DMS79 treated with DMSO at 0.1 percent for 48 hours (cell line): ENCODE data around the gene FAM131B.

Experiments
- DNase-seq: peaks from one replicate; lab custom pipeline; 2025; lab: John Stamatoyannopoulos, UW

The FAM131B gene

DNA sequence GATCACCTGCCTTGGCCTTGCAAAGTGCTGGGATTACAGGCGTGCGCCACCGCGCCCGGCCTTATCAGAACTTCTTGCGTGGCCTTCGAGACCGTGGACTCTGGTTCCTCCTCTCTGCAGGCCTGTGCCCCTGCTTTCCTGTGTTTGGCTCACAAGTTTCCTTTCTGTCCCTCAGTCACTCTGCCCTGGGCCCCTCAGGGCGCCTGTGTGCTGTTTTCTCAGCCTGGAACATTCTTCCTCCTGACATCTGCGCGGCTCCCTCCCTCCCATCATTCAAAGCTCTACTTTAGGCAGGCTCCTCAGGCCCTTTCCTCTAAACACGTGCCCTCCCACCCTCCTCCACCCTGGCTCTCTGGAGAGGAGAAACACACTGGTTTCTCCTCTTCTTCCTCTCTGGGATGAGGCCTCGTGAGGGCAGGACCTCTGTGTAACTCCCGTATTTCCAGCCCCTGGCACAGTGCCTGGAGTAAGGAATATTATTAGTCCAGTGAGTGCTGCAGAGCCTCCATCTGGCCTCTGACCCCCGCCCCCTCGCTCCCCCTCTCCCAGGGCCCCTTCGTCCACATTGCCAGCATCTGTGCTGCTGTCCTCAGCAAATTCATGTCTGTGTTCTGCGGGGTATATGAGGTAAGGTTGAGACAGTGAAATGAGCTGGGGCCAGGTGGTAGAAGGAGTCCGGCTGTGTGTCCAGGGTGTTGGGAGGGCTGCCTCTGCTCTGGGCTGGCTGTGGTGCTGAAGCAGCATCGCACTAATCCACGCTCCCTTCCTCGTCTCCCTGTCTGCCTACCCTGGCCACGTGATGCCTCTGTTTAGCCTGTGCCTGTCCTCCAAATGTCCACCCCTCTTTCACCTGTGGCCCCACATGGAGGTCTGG, 39.5 kb downstream of the FAM131B start:
- DNase-seq, result no peak

DNA sequence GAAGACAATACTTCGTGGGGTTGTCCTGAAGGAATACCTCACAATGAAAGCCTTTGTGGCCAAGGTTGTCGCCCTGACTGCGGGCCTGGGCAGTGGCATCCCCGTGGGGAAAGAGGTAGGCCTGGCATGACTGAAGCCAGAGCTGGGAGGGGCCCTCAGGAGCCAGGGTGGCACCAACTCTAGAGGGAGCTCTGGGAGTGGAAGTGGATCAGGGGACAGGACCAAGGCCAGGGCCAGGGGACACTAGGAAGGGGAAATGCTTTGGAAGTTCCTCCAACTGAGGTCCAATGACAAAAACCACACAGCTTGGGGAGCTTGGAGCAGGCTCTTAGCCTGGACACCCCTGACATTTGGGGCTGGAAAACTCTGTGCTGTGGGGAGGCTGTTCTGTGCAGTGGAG, 40.8 kb downstream of the FAM131B start:
- DNase-seq, result no peak

DNA sequence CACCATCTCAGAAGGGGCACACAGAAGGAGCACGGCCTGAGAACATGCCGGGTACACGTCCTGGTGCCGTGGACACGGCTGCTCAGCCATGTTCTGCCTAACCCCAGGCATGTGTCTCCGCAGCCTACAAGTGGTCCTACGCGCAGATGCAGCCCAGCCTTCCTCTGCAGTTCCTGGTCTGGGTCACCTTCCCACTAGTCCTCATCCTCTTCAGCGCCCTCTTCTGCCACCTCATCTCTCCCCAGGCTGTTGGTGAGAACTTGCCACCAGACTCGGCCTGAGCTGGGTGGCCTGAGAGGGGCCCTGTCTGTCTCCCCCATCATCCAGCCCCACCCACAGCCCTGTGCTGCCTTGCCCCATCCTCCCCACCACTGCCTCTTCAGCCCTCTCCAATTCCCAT, 41.3 kb downstream of the FAM131B start:
- no peak for DNase-seq

DNA sequence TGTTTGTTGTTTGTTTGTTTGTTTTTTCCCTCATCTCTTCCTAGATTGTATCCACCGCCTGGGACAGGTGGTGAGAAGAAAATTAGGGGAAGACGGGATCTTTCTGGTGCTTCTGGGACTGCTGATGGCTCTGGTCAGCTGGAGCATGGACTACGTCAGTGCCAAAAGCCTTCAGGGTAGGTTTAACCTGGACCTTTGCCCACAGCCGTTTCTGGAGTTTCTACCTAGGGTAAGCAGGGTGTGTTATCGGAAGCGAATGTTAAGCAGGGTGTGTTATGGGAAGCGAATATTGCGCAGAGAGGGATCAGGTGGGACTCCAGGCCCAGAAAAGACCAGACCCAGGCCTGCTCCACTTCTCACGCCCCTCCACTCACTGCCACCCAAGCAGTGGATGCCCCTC, 41.9 kb downstream of the FAM131B start:
- DNase-seq, result no peak

DNA sequence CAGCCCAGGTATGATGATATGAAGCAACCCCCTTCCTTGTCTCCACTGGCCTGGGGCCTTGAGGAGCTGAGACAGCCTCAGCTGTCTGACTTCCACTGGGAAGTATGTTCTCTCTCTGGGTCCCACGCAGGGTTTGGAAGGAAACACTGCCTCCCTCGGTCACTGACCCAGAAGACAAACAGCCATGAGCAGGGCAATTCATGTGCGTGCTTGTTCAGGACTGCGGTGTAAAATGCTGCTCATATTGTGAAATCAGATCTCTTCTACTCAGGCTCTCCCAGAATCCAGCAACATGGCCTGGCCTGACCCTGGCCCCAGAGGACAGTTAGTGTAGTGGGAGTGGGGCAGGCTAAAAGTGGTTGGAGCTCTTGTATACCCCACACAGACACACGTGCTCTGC, 43.9 kb downstream of the FAM131B start:
- no peak for DNase-seq

DNA sequence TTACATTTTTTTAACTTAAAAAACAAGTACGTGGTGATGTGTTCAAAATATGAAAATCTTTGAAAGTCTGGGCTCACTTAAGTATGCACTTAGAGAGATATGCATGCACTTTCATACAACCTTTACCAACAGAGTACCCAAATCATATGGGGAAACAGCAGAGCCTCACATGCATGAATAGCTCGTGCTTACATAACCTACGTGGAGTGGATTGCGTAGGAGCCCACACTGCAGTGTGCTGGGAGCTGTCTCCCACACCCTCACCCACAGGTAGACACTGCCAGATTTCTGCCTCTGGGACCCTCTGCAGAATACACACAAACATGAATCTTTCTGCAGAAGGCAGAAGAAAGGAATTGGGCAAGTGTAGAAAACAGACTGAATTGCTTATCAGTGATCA, 46.0 kb downstream of the FAM131B start:
- DNase-seq, result no peak

DNA sequence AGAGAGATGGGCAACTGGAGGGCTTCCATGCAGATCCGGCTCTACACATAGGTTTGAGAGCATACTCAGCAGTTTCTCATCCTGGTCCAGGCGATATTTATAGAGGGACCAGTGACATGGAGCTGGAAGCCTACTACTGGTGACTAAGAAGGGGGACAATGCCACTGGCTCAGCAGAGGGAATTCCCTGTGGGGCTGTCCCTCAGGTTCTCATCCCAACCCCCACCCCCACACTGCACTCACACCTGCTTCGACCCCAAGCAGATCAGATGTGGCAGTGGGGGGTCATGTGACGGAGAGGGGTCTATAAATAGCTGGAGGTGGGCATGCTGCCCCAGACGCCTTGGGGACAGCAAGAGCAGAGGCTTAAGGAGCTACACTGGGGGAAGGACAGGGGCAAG, 46.7 kb downstream of the FAM131B start, which contains the start of gene CLCN1:
Gene CLCN1 (plus strand): TSS at position 336 of the 400 bp plus-strand sequence. CDS start 102 bp downstream, outside the sequence.
- no peak for DNase-seq

DNA sequence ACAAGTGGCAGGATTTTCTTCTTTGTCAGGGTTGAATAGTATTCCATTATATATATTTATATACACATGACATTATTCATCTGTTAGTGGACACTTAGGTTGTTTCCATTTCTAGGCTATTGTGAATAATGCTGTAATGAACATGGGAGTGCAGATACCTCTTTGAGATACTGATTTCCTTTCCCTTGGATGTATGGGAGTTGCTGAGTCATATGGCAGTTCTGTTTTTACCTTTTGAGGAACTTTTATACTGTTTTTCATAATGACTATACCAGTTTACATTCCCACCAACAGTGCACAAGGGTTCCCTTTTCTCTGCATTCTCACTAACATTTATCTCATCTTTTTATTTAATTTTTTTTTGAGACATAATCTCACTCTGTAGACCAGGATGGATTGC, 48.4 kb downstream of the FAM131B start:
- no peak for DNase-seq

DNA sequence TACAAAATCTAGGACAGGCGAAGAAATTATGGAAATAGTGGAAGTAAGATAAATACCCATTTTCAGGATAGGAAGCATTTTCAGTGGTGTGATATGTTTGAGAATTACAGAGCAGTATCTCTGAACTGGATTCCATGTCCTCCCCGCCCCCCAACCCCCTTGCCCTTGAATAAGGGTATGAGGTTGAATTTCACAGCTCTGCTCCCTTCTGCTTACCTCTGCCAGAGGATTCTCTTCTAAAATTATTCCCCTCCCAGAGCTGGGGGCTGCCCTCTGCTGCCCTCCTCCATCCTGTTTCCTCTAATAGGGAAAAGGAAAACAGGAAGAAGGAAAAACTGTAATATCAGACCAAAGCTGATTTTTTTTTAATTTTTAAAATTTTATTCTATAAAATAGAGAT, 53.9 kb downstream of the FAM131B start:
- DNase-seq, result no peak

DNA sequence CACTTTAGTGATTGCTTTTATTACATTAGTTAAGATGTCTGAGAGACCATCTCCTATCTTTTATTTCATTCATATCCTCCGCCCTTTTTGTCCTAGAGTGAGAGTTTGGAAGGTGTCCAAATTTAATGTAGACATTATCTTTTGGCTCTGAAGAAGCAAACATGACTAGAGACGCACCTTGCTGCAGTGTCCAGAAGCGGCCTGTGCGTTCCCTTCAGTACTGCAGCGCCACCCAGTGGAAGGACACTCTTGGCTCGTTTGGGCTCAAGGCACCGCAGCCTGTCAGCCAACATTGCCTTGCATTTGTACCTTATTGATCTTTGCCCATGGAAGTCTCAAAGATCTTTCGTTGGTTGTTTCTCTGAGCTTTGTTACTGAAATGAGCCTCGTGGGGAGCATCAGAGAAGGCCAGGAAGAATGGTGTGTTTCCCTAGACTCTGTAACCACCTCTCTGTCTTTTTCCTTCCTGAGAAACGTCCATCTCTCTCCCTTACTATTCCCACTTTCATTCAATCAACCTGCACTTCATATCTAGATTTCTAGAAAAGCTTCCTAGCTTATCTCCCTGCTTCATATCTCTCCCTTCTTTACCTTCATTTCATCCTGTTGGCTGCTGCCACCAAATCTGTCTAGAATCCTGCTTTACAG, 57.0 kb downstream of the FAM131B start:
- no peak for DNase-seq

DNA sequence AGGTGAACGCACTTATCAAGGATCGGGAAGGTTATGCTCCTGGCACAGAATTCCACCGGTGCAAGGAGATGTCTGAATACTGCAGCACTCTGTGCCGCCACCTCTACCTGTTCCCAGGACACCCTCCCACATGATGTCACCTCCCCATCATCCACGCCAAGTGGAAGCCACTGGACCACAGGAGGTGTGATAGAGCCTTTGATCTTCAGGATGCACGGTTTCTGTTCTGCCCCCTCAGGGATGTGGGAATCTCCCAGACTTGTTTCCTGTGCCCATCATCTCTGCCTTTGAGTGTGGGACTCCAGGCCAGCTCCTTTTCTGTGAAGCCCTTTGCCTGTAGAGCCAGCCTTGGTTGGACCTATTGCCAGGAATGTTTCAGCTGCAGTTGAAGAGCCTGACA, 57.6 kb downstream of the FAM131B start:
- no peak for DNase-seq

DNA sequence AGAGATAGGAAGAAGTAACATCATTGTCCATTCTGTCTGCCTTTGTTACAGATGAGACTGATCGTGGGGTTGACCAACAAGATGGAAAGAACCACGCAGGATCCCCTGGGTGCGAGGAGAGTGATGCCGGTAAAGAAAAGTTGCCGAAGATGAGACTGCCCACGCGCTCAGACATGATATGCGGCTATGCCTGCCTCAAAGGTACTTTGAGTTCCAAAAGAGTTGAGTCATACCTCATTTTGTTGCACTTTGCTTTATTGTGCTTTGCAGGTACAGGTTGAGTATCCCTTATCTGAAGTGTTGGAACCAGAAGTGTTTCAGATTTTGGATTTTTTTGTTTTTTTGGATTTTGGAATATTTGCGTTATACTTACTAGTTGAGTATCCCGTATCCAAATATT, 58.8 kb downstream of the FAM131B start:
- no peak for DNase-seq
